Ovary (tissue), 9 donors: ENCODE measurements around the gene DHRS3. TPM values are rescaled to one million over a fixed set of nuclear protein-coding genes. Genes with fewer than 3 reads are reported as not detected.

Source experiments
- DNase-seq, 5 donors: peaks; one replicate each; pipeline ENCODE4 v3.0.0-alpha.2; 2019 to 2020
- H3K27ac ChIP-seq, 2 donors: fragments of 200-600 bp; one replicate each; pipeline versions ENCODE4 v1.5.1 to v1.8.0; 2019 to 2022
- H3K27me3 ChIP-seq: fragments of 200-600 bp; one replicate; pipeline ENCODE4 v1.8.0; 2022
- H3K36me3 ChIP-seq: fragments of 200-600 bp; sonication (generic); one replicate; pipeline ENCODE4 v1.5.1; 2019
- H3K4me1 ChIP-seq: one replicate; pipeline ENCODE4 v1.8.1; 2013; ENCODE audit warnings: mild to moderate bottlenecking, moderate library complexity; ENCODE audit not compliant: insufficient read depth
- H3K4me3 ChIP-seq: fragments of 200-600 bp; sonication (generic); one replicate; pipeline ENCODE4 v1.5.1; 2017
- H3K9me3 ChIP-seq, 2 donors: fragments of 200-600 bp in 1 of 2; sonication (generic) in 1 of 2; one replicate each; pipeline versions ENCODE4 v1.5.1 to v1.8.1; 2013 to 2019; ENCODE audit warnings: mild to moderate bottlenecking in 1 of 2, moderate library complexity in 1 of 2
- EP300 ChIP-seq: sonication (generic); formaldehyde crosslinking; IDR thresholded peaks from one replicate; pipeline ENCODE4 v1.6.1; 2017; ENCODE audit warnings: antibody characterized with exemption
- POLR2A ChIP-seq: fragments of 450-650 bp; IDR thresholded peaks from one replicate; pipeline ENCODE4 v1.6.1; 2017; ENCODE audit warnings: antibody characterized with exemption, mild to moderate bottlenecking, moderate library complexity
- WGBS, 3 donors: extraction: QIAGEN DNeasy Blood & Tissue Kit in 1 of 3; methylation state at CpG; one replicate each; pipeline versions ENCODE4 v1.1.5 to v1.1.7; 2013 to 2017; 5-methylcytosine and 5-hydroxymethylcytosine counted together
- intact Hi-C, 4 donors: fragments of 100-400 bp; cut with DNase I; formaldehyde crosslinking; loops; one replicate each; pipeline versions ENCODE4 v1.11.0 to v1.15.1; 2022 to 2023
- polyA plus RNA-seq, 2 donors: library from polyadenylated mRNA; stranded (reverse); fragments of 200-250 nt in 1 of 2; fragments of 350-450 nt in 1 of 2; fragmentation: Illumina TruSeq in 1 of 2; extraction: RNeasy Lipid Tissue Mini Kit (QIAGEN cat#74804) in 1 of 2; gene quantifications; one replicate each; pipeline ENCODE4 v1.2.3, GENCODE V29; 2013 to 2014
- total RNA-seq, 7 donors: library from RNA; depleted of rRNA in 2 of 7; stranded (reverse); fragments of >200 nt in 2 of 7; fragmentation: NEBNext Ultra II Directional in 3 of 7; extraction: Animal tissue kit (Norgen Biotek cat#: 25700) in 3 of 7; gene quantifications; one replicate each; pipeline versions ENCODE4 v1.1.0 to v1.2.4, GENCODE V29; 2016 to 2023
- TF ChIP-seq, protein P1 (sequence below), 3 donors: fragments of 450-650 bp in 2 of 3; fragments of 200-600 bp in 1 of 3; IDR thresholded peaks; one replicate each; pipeline versions ENCODE4 v1.5.1 to v1.8.0; 2016 to 2022; ENCODE audit warnings: antibody characterized with exemption in 3 of 3, mild to moderate bottlenecking in 1 of 3
- donor health status: DM: no; HTN: no; CAD: no; lungs with moderate emphysema.
- donor health status: DM: no; HTN: no; CAD: no.
- donor health status: Bipolar disorder and iron deficiency.
- donor health status: DM: yes; HTN: yes; CAD: no.
- donor health status: DM: no; HTN: no; CAD: no.
- donor health status: DM: yes; HTN: yes; CAD: no.

The DHRS3 gene
- total and polyA plus RNA-seq, 9 donors: 25.8 to 92.3 (median 48.3) TPM

DNA sequence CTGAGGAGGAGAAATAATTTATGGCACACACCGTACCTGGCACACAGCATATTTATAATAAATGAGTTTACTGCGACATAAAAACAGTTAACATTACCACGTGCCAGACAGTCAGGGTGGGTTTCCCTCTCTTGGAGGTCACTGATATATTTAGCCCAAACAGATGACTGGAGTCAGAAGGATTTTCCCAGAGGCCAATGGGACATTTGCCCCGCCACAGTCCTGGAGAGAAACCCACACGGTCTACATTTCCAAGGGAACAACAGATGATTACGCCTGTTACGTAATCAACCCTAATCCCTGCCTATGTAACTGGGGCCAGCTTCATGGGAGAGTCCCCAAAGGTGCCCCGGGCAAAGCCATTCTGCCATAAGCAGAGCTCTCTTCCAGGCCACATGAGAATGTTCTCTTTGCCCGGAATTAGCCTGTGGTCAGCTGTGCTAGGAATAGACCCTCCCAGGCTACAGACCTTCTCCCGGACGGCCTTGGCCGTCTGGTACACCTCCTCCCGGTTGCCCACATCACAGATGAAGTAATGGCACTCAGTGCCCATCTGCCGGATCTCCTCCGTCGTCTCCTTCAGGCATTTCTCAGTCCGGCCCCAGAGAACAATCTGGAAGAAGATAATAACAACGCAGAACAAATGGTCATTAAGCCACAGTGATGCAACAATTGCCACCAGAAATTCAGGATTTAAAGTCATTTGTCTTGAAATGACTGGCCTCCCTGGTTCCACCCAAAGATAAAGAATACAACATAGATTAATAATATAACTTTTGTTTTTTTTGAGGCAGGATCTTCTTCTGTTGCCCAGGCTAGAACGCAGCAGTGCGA lies 37.7 kb downstream of the DHRS3 start:
- H3K4me3 ChIP-seq: no peak overlapping the region
- H3K27ac ChIP-seq: peak overlapping the region in 1 of 2 donors; percentile 29
- WGBS, 3 donors: 56 to 72% (median 63%) methylated on average over 20 of the region's 20 CpGs
- intact Hi-C loops: no loop called here
- H3K36me3 ChIP-seq: no peaks in the 10 kb centered on the region
- H3K9me3 ChIP-seq: no peaks in the 10 kb centered on the region
- H3K27me3 ChIP-seq: no peaks in the 10 kb centered on the region
- TF ChIP-seq, protein P1, sequence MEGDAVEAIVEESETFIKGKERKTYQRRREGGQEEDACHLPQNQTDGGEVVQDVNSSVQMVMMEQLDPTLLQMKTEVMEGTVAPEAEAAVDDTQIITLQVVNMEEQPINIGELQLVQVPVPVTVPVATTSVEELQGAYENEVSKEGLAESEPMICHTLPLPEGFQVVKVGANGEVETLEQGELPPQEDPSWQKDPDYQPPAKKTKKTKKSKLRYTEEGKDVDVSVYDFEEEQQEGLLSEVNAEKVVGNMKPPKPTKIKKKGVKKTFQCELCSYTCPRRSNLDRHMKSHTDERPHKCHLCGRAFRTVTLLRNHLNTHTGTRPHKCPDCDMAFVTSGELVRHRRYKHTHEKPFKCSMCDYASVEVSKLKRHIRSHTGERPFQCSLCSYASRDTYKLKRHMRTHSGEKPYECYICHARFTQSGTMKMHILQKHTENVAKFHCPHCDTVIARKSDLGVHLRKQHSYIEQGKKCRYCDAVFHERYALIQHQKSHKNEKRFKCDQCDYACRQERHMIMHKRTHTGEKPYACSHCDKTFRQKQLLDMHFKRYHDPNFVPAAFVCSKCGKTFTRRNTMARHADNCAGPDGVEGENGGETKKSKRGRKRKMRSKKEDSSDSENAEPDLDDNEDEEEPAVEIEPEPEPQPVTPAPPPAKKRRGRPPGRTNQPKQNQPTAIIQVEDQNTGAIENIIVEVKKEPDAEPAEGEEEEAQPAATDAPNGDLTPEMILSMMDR (IDR thresholded peaks at IDR 0.05): no peak
- no peak for TF ChIP-seq EP300
- TF ChIP-seq POLR2A: no peak
- no peaks in the 10 kb centered on the region for H3K4me1 ChIP-seq
- no peak for DNase-seq

DNA sequence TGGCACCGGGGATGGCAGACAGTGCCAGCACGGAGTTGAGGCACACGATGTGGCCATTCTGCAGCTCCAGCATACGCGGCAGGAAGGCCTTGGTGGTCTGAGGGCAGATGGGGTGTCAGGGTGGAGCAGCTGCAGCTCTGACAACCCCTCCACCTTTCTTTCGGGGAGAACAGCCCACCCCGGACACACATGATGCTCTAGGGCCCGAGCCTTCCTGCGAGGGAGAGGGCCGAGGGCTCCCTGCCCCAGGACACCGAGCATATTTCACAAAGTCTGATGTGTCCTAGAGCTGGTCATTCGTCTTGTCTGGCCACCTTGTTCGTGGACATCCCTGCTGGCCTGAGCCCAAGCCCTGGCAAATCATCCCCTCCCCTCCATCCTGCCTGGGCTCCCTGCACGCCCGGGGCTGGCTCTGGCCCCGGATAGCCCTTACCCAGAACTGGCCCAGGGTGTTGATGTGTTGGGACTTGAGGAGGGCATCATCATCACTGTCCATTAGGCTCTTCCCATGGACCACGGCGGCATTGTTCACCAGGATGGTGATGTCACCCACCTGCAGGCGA lies 39.1 kb downstream of the DHRS3 start:
- Histone ChIP-seq H3K4me3 (no peak overlapping the region), H3K9me3 (no peaks in the 10 kb centered on the region), H3K27me3 (no peaks in the 10 kb centered on the region), H3K27ac (no peak overlapping the region), H3K36me3 (no peaks in the 10 kb centered on the region), H3K4me1 (no peaks in the 10 kb centered on the region)
- 84 to 91% (median 88%) methylated on average over 18 to 19 of the region's 19 CpGs for WGBS, 3 donors
- DNase-seq: no peak
- intact Hi-C loops: no loop called here
- TF ChIP-seq POLR2A (no peak), EP300 (no peak)
- TF ChIP-seq, protein P1 (IDR thresholded peaks at IDR 0.05): no peak

DNA sequence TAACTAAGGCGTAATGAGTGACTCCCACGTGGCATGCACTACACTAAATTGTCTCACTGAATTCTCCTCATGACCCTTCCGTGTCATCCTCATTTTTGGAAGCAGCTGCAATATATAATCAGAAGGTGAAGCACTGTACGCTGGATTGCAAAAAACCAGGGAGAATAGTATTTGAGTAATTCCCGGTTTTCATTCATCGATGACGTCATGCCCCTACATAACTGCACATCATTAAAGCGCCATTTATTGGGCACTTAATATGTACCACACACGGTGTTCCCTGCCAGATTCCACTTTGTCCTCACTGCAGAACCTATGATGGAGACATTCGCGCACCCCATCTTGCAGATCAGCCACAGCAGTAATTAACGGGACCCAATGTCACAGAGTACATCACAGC lies 41.0 kb downstream of the DHRS3 start:
- no peak overlapping the region for H3K27ac ChIP-seq
- intact Hi-C loops: no loop called here
- no peaks in the 10 kb centered on the region for H3K4me1 ChIP-seq
- no peaks in the 10 kb centered on the region for H3K9me3 ChIP-seq
- WGBS, 3 donors: 85 to 91% (median 88%) methylated on average over 12 of the region's 12 CpGs
- H3K36me3 ChIP-seq: no peaks in the 10 kb centered on the region
- no peaks in the 10 kb centered on the region for H3K27me3 ChIP-seq
- DNase-seq: no peak
- H3K4me3 ChIP-seq: no peak overlapping the region
- TF ChIP-seq, protein P1 (IDR thresholded peaks at IDR 0.05): no peak
- no peak for TF ChIP-seq POLR2A
- TF ChIP-seq EP300: no peak

DNA sequence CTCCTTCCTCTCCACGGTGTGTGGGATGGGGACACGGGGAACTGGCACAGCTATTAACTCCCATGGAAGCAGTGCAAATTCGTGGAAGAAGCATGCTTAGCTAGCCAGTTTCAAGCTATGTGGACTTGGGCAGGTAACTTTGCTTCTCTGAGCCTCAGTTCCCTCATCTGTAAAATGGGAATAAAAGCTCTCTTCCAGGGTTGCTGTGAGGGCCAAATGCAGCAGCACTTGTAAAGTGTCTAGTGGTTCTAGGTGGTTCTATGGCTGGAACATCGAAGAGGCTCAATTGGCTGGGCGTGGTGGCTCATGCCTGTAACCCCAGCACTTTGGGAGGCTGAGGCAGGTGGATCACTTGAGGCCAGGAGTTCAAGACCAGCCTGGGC lies 43.3 kb downstream of the DHRS3 start:
- intact Hi-C loops: no loop called here
- Histone ChIP-seq H3K4me1 (no peaks in the 10 kb centered on the region), H3K27me3 (no peaks in the 10 kb centered on the region), H3K27ac (no peak overlapping the region), H3K9me3 (no peaks in the 10 kb centered on the region), H3K4me3 (no peak overlapping the region), H3K36me3 (no peaks in the 10 kb centered on the region)
- TF ChIP-seq, protein P1 (IDR thresholded peaks at IDR 0.05): no peak
- no peak for TF ChIP-seq POLR2A
- no peak for TF ChIP-seq EP300
- 85 to 89% (median 86%) methylated on average over 5 of the region's 5 CpGs for WGBS, 3 donors
- no peak for DNase-seq
